Hypothalamus (tissue), 51 donors: ENCODE measurements around the gene PDLIM4.
A peak's percentile ranks its signal among the peaks of the same experiment; 100 is the strongest.

Source experiments
- DNase-seq, 51 donors: peaks; one replicate each; lab custom pipeline; 2025; lab: John Stamatoyannopoulos, UW

PDLIM4 gene

DNA sequence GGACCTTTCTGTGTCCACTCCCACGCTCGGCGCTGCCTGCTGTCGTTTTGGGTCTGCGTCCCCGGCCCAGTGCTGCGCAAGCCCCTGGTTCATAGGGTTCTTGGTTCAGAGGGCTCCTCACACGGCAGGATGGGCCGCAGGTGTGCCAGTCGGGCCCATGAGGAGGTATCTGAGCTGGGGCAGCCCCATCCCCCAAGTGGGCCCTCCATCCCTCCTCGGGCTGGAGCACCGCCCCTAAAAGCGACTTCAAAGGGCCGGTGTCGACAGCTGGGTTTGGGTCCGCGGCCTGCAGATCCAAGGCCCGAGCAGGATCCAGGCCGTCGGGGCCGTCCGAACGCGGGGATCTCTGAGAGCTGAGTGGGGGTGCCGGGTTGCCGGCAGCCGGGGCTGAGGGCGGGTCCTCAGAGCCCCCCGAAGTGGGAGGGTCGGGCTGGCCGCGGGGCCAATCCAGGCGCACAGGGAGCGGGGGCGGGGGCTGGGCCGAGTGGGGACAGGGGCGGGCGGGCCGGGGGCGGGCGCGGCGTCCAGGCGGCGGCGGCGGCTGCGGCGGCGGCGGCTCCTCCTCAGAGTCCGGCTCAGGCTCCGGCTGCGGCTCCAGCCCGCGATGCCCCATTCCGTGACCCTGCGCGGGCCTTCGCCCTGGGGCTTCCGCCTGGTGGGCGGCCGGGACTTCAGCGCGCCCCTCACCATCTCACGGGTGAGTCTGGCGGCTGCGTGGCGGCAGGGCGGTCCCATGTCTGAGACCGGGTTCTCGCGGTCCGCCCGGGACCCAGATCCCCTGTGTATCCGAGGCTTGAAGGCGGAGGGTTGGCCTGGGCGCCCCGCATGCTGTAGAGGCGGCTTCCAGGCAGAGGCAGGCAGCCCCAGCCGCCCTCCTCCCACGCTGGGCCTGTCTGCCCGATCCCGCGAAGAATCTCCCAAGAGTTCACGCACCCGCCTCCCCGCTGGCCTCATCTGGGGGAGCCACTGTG lies at the start of gene PDLIM4:
Gene PDLIM4, plus strand, starts transcription at position 566 of the 971 bp plus-strand sequence. Its CDS starts 39 bp downstream, at position 605.
- DNase-seq = peak in 7 of 51 donors; percentile 22 to 49 (median 32)

DNA sequence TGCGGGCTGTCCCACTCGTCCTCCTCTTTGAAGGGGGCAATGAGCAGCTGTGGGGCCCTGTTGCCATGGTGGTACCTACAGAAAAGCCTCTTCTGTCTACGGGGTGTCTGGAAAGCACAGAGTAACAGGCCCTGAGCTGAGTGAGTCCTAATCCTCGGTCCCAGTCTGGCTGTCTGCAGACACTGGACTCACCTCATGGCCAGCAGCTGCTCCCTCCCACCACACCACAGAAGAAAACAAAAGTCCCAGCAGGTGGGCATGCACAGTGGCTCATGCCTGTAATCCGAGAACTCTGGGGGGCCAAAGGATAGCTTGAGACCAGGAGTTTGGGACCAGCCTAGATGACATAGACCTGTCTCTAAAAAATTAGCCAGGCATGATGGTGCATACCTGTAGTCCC lies 49.7 kb upstream of the PDLIM4 start:
- DNase-seq = no peak

DNA sequence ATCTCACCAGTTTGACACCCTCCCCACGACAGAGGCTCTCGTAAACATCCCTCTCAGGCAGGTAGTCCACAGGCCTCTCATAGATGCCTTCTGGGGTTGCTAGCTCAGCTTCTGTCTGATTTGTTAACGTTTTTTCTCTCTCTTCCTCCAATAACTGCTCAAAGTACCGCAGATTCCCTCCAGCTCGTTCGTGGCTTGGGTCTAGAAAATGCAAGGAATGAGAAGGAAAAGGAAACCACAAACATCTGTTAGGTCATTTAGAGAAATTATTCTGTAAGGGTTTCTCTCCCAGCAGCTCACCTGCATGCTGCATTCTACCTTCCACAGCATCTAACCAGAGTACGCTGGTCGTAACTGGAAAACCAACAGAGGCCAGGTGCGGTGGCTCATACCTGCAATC lies 48.4 kb upstream of the PDLIM4 start:
- DNase-seq = no peak

- DNase-seq = no peak
Measured at GRCh38 chr5:132209901-132210545, 47.5 kb upstream of the PDLIM4 start.

- DNase-seq = no peak
Measured at GRCh38 chr5:132210944-132211343, 46.6 kb upstream of the PDLIM4 start.

- DNase-seq = no peak
Measured at GRCh38 chr5:132211787-132212186, 45.7 kb upstream of the PDLIM4 start.

GRCh38 chr5:132213666-132214065 lies 43.8 kb upstream of the PDLIM4 start:
- DNase-seq = no peak

DNA sequence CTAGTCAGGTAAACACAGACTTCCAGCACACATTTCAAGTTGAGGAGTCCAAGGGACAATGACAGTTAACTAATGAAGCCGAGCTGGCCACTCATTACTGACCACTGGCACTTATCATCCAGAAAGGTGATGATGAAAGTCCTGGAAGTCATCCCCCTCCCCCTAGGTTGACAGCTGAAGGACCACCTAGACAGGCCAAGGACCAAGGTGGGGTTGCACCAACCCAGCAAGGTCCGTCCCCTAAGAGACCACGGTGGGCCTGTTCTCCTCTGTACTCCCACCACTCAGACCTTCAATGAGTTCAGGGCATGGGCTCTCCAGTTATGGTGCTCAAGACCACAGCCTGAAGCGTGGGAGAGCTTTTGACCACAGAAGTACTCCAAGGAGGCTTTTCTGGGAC lies 43.0 kb upstream of the PDLIM4 start:
- no peak for DNase-seq

GRCh38 chr5:132215329-132215728 lies 42.2 kb upstream of the PDLIM4 start:
- DNase-seq = peak in 43 of 51 donors; percentile 18 to 87 (median 68)

- DNase-seq = no peak
Measured at GRCh38 chr5:132218321-132218720, 39.2 kb upstream of the PDLIM4 start.

- DNase-seq = no peak
Measured at GRCh38 chr5:132219289-132219970, 38.1 kb upstream of the PDLIM4 start.

GRCh38 chr5:132219981-132220380 lies 37.5 kb upstream of the PDLIM4 start:
- DNase-seq = no peak

- no peak for DNase-seq
Measured at GRCh38 chr5:132220491-132220890, 37.0 kb upstream of the PDLIM4 start.

DNA sequence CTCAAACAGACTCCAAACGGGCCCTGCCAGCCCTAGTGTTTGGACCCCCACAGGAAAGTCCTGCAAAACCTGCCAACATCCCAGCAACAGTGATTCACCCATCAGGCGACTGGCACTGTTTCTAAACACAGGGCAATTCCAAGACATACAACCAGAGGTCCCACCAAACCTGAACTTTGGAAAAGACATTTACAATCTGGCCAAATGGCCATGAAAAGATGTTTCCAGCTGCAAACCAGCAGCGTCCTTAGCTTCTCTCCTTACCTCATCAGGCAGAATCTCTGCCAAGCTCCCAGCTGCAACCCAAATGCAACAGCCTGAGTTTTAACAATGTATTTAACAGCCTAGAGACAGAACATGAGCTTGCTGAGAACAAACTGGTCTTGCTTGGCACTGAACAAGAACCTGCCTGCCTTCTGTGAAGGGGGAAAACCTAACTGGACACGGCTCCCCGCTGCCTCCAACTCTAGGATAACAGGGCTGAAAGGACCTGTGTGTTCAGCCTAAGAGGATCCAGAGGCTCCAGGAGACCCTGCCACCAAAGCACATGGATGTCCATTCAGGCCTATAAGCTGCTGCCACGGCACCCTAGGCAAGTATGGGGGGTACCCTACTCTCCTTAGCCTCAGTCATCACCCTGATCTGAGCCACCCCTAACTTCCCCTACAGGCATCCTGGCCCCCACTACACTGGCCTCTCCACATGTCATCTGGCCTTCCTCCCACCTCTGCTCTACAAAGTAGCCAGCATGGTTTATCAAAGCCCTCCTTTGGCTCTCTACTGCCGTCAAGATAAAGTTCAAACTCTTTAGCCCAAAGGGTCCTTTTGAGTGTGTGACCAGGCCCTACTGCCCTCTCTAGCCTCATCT lies 35.5 kb upstream of the PDLIM4 start:
- DNase-seq = peak in 15 of 51 donors; percentile 7 to 63 (median 22)

DNA sequence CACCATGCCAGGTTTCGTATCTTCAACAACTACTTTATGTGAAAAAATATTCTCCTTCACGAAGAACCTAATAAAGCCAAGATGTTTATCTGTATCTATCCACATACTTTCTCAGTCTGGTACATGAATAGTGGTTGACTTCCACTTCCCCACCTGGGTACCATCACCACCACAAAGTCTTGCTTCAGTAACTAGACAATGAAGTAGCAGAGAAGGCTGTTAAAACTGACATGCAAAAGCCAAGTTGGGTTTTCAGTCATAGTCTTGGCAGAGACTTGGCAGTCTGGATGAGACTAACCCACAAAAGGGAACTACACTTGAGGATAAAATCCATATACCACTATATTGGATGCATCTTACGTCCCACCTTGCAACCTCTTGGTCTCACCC lies 34.9 kb upstream of the PDLIM4 start:
- no peak for DNase-seq

GRCh38 chr5:132223861-132224260 lies 33.6 kb upstream of the PDLIM4 start:
- DNase-seq = no peak

DNA sequence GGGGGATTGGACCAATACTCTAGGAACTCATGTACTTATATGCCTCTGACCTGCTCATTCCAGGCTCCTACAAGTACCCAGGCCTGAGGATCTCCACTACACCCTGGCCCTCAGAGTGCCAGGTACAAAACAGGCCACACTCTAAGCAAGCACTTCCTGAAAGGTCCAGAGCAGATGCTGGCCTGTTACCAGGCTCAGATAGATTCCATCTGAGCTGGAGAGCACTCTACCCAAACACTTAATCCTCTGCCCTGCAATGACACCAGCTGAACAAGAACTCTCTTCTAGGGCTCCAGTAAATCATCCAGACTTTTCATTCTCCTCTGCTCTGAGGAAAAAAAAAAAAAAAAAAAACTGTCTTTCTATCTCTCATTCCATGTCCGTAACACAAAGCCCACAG lies 32.8 kb upstream of the PDLIM4 start:
- DNase-seq = no peak

DNA sequence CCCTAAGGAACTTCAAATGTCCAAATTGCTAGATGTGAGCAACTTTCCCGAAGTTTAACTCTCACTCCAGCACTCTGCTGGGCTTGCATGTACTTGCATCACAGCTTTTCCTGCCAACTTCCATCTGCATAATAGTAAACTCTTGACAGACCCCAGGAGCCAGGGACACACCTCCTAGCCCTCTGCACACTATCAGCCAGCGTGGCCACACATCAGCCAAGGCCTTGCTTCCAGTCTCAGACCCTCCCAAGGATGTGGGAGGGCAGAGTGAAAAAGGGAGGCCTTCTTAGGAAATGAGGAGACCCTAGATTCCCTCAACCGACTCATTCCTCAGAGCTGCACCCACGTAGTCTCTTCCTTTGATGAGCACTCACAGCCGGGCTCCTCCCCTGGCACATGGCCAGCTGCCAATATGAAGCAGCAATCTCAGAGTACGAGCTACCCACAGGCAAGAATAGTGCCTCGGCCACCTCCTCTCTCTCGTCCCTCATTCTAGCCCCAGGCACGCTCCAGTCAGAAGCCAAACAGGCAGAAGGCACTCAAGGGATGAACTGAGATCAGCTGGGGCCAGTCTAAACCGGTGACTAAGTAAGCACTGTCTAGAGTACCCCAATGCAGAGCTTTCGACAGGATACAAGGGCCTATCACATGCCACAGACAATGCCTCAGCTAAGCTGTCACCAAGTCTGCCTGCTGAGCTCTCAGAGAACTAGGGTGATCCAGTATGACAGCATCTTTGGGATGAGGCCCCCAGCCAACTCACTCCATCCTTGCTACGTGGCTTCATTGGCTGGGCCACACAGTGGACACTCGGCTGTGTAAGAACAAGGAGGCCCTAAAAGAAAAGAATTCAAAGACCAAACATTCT lies 32.1 kb upstream of the PDLIM4 start:
- peak in 14 of 51 donors; percentile 5 to 76 (median 26) for DNase-seq
